ENCODE measurements around the gene TBC1D22A. TPM values are rescaled to one million over a fixed set of nuclear protein-coding genes. Genes with fewer than 3 reads are reported as not detected.

The TBC1D22A gene
- total and polyA plus RNA-seq, 10 of the 15 experiments (the other 5 are each of a cell fraction or from before 2014, with no cell fraction given) = 0.63 to 44.7 (median 27.4) TPM

- TF ChIP-seq, protein P1, sequence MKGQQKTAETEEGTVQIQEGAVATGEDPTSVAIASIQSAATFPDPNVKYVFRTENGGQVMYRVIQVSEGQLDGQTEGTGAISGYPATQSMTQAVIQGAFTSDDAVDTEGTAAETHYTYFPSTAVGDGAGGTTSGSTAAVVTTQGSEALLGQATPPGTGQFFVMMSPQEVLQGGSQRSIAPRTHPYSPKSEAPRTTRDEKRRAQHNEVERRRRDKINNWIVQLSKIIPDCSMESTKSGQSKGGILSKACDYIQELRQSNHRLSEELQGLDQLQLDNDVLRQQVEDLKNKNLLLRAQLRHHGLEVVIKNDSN (IDR thresholded peaks at IDR 0.05; ENCODE audit: borderline replicate concordance, extremely low read length, insufficient read depth, low read depth, low read length) = no peak
- TF ChIP-seq IKZF1 (conservative IDR thresholded peaks at IDR 0.05) = no peak
Observed at GRCh38 chr22:46936378-46936903, 174.0 kb downstream of the TBC1D22A start (continued).

GRCh38 chr22:46937185-46937584, 174.7 kb downstream of the TBC1D22A start:
- ChIA-PET POLR2A (no interaction called here), CTCF (interaction anchor here (1.1 kb wide), 1 partner anchor 24 kb away, joined by 3 read pairs; no protein-coding TSS in a partner anchor), RAD21 (ENCODE audit: unreplicated experiment) (no interaction called here), SMC1A (ENCODE audit: uncharacterized antibody, unreplicated experiment) (no interaction called here)
- no peak overlapping the region for H3K4me2 ChIP-seq (ENCODE audit: control insufficient read depth, insufficient read depth)
- peaks cover 26% of the 10 kb centered on the region for H3K4me1 ChIP-seq (ENCODE audit: control insufficient read depth, insufficient read depth, low read length)
- no peaks in the 10 kb centered on the region for H4K20me1 ChIP-seq (ENCODE audit: control insufficient read depth, insufficient read depth)
- H3K36me3 ChIP-seq (ENCODE audit: control insufficient read depth in 2 of 2, insufficient read depth in 2 of 2, low read length in 1 of 2) = peaks cover 3 to 15% of the 10 kb centered on the region in 2 experiments; a peak in 1 of 4 replicates
- ATAC-seq = no peak
- DNase-seq (ENCODE audit: low read depth, low spot score) = no peak
- no peak overlapping the region for H3K27ac ChIP-seq (ENCODE audit: control insufficient read depth, insufficient read depth)
- H3K27me3 ChIP-seq (replicated peaks in 1 of 2; ENCODE audit: control insufficient read depth in 2 of 2, insufficient read depth in 2 of 2, low read length in 1 of 2) = no peaks in the 10 kb centered on the region
- peaks cover 2% of the 10 kb centered on the region; the same call in 1 of the 2 replicates for H3K79me2 ChIP-seq (ENCODE audit: control insufficient read depth, insufficient read depth, low read length)
- 92% methylated on average over 8 of the region's 8 CpGs for WGBS (ENCODE audit: insufficient coverage, insufficient replicate concordance, low lambda C conversion rate, missing lambda C conversion rate)
- no peak for FAIRE-seq
- H3K9me3 ChIP-seq (replicated peaks; ENCODE audit: control insufficient read depth, insufficient read depth, low read length) = no peaks in the 10 kb centered on the region
- no TSS peak for BruUV-seq (replicated peaks)
- in situ Hi-C loops (cut with MboI) = no loop called here
- H2AFZ ChIP-seq (ENCODE audit: control insufficient read depth, low read depth, low read length) = no peak overlapping the region
- no peak overlapping the region for H3K9ac ChIP-seq (ENCODE audit: control insufficient read depth, insufficient read depth, low read length)
- H3K4me3 ChIP-seq = no peak overlapping the region
- TF ChIP-seq SREBF1 (IDR thresholded peaks at IDR 0.05; ENCODE audit: low read length) (no peak), DPF2 (IDR thresholded peaks at IDR 0.05) (no peak), CHD1 (IDR thresholded peaks at IDR 0.05; ENCODE audit: low read depth, low read length) (no peak), STAT3 (IDR thresholded peaks at IDR 0.05; ENCODE audit: low read depth, low read length) (no peak), PRDM15 (CRISPR knock-in tag; IDR thresholded peaks at IDR 0.05) (no peak), CHD4 (IDR thresholded peaks at IDR 0.05) (no peak), MEF2A (IDR thresholded peaks at IDR 0.05; ENCODE audit: insufficient read depth, low read depth, low read length) (no peak), CBX3 (IDR thresholded peaks at IDR 0.05; ENCODE audit: borderline replicate concordance, low read depth) (no peak), MAX (IDR thresholded peaks at IDR 0.05; ENCODE audit: low read depth, low read length) (no peak)
- TF ChIP-seq, protein P2, sequence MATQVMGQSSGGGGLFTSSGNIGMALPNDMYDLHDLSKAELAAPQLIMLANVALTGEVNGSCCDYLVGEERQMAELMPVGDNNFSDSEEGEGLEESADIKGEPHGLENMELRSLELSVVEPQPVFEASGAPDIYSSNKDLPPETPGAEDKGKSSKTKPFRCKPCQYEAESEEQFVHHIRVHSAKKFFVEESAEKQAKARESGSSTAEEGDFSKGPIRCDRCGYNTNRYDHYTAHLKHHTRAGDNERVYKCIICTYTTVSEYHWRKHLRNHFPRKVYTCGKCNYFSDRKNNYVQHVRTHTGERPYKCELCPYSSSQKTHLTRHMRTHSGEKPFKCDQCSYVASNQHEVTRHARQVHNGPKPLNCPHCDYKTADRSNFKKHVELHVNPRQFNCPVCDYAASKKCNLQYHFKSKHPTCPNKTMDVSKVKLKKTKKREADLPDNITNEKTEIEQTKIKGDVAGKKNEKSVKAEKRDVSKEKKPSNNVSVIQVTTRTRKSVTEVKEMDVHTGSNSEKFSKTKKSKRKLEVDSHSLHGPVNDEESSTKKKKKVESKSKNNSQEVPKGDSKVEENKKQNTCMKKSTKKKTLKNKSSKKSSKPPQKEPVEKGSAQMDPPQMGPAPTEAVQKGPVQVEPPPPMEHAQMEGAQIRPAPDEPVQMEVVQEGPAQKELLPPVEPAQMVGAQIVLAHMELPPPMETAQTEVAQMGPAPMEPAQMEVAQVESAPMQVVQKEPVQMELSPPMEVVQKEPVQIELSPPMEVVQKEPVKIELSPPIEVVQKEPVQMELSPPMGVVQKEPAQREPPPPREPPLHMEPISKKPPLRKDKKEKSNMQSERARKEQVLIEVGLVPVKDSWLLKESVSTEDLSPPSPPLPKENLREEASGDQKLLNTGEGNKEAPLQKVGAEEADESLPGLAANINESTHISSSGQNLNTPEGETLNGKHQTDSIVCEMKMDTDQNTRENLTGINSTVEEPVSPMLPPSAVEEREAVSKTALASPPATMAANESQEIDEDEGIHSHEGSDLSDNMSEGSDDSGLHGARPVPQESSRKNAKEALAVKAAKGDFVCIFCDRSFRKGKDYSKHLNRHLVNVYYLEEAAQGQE (IDR thresholded peaks at IDR 0.05; ENCODE audit: low read depth, low read length) = no peak
- intact Hi-C loops (cut with micrococcal nuclease; ENCODE audit: unreplicated experiment) = no loop called here

All from GM12878 (cell line).